HG02571 (cell line): Measurements from ENCODE around the gene NDUFAB1.
"Not testable (repeated sequence)": the region's sequence is repeated elsewhere in the genome, so short reads cannot be mapped to it uniquely, and the experiment has no call there.

Source experiments
- ATAC-seq: cut with Tn5 transposase; IDR thresholded peaks from one replicate; pipeline ENCODE4 v1.9.1; 2021; ENCODE audit warnings: mild to moderate bottlenecking, moderate library complexity; ENCODE audit not compliant: unreplicated experiment

The NDUFAB1 gene

DNA sequence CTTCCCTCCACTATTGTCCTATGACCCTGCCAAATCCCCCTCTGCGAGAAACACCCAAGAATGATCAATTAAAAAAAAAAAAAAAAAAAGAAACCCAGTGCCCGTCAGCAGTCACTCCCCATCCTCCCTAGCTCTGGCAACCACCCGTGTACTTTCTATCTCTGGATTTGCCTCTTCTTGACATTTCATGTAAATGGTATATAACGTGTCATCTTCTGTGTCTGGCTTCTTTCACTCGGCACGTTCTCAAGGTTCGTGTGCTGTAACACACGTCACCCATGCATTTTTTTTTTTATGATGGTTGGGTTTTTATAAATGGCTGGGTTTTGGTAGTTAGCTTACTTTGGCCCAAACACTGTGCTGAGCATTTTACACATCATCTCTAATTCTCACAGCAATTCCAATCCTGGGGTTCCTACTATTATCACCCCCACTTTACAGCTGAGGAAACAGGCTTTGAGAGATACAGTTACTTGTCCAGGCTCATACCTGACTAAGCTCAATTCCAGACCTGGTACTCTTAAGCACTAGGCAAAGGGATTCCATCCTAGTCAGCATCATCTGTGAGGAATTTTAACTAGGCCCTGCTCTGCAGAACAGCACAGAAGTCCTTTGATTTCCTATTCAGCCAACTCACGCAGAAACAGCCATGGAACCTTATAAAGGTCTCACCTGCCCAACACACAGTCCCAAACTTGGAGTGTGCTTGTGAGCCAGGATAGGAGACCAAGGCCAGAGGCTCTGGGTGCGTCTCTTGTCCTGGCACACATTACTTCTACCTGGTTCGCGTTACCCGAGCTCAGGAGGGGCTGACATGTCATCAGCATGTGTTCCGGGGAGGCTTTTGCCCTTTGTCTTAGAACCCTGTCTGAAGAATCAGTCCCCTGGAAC, 11.7 kb downstream of the NDUFAB1 start:
- no peak for ATAC-seq

DNA sequence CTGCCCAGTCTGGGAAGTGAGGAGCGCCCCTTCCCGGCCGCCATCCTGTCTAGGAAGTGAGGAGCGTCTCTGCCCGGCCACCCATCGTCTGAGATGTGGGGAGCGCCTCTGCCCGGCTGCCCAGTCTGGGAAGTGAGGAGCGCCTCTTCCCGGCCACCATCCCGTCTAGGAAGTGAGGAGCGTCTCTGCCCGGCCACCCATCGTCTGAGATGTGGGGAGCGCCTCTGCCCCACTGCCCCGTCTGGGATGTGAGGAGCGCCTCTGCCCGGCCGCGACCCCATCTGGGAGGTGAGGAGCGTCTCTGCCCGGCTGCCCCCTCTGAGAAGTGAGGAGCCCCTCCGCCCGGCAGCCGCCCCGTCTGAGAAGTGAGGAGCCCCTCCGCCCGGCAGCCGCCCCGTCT, 12.8 kb downstream of the NDUFAB1 start:
- not testable (repeated sequence) for ATAC-seq

DNA sequence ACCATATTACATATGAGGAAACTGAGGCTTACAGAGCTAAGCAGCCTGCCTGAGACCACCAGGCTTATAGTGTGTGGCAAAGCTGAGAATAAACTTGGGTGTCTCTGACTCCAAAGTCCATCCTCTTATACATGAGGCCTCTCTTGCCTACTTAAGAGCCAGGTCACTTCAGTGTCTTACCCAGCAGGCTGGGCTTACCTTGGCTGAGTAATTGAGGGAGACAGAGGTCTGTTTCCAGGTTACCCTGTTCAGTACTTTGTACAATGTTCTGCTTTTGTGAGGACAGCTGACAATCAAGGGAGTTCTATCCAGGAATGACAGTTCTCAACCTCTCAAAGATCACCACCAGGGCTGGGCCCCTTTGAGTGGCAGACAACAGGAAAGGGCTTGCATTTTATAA, 14.4 kb downstream of the NDUFAB1 start:
- ATAC-seq: no peak

DNA sequence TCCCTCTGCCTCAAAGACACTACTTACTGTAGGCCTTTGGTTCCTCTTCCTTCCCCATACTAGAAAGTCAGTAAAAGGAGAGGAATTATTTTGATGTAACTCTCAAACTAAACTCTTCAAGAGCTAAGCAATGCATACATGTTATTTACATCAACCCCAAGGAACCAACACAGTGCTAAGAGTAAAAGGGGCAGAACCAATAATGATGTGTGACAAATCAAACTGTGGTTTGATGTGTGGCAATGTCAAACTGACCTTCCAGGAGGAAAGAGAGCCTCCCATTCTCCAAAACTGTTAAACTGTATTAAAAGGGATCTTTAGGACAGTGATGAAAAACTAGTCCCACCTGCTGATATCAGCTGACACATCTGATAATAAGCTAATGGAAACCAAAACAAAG, 15.7 kb downstream of the NDUFAB1 start:
- ATAC-seq: no peak

DNA sequence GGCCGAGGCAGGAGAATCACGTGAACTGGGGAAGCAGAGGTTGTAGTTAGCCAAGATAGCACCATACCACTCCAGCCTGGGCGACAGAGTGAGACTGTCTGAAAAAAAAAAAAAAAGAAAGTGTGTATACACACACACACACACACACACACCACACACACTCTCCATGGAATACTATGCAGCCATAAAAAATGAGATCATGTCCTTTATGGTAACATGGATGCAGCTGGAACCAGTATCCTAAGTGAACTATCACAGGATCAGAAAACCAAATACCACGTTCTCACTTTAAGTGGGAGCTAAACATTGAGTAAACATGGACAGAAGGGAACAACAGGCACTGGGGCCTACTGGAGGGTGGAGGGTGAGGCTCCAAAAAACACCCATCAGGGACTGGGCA, 16.7 kb downstream of the NDUFAB1 start:
- no peak for ATAC-seq

DNA sequence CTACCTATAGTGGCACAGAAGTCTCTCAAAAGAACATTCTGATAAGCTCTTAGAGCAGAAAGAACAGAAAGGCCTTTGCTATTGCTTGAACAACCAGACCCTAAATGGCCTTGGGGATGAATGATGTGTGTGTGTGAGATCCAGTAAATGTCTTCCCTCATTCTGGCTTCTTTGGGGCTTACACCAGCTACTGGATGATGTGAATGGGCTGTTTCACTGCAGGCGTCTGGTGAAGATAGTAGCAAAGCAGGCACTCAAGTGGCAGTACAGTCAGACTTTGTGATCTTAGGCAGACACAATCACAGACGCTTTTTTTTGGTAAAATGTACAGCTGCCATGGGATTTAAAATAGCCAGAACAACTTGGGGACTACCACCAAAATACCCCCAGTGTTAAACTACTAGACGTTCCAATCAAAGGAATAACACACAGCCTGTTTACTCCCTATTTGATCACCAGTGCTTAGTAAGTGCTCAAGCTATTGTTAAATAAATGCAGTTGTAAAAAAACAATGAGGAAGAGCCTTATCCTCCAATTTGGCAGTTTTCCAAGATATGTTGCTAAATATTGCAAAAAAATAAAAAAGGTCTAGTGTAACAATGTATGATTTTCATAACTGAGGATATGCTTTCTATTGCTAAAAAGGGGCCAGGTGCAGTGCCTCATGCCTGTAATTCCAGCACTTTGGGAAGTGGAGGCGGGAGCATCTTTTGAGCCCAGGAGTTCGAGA, 17.9 kb downstream of the NDUFAB1 start:
- ATAC-seq: no peak

DNA sequence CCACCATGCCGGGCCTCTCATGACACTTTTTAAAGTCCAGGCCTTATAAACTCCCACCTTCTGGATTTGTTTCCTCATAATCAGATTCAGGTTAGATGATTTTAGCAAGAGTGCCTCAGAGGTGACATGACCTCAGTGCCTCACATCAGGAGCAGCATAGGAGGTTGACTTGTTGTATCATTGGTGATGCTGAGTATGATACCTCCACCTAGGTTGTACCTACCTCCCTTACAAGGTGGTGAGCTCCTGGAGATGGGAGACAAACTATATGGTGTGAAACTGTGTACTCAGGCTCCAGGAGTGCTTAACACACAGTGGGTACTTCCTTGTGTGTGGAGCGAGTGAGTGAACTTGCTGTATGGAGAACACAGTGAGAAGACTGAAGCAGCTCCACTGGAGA, 18.6 kb downstream of the NDUFAB1 start:
- ATAC-seq: no peak

DNA sequence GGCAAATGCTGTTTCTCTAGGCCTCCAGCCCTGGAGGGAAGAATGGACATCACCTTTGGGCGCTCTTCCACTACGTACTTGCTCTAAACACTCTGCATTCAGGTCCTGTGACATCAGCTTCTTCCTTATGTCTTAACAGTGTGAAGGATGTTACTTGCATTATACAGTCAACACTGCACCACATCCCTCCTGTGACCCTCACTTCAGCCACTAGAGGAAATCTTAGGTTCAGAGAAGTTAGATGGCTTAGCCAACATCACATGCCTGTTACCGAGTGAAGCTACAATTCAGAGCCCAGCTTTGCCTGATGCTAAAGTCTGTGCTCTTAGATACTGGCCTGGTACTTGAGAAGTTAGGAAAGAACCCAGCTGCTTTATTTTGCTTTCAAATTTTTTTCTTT, 20.3 kb downstream of the NDUFAB1 start:
- no peak for ATAC-seq

DNA sequence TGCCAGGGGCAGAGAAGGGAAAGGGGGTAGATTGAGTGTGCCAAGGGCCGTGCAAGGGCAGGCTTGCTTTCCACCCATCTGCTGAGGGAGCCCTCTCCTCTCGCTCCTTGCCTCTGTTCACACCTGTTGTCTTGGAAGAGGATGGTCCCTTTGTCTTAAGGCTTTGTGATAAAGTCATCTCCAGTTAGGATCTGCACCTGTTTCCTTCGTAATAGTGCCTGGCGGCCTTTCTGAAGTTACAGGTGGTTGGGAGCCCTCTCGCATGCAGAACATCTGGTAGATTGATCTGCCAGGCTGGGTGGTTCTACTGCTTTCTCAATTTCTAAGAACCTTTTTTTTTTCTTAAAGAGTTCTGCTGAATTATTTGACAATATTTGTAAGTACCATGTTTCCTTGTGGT, 22.3 kb downstream of the NDUFAB1 start:
- no peak for ATAC-seq

DNA sequence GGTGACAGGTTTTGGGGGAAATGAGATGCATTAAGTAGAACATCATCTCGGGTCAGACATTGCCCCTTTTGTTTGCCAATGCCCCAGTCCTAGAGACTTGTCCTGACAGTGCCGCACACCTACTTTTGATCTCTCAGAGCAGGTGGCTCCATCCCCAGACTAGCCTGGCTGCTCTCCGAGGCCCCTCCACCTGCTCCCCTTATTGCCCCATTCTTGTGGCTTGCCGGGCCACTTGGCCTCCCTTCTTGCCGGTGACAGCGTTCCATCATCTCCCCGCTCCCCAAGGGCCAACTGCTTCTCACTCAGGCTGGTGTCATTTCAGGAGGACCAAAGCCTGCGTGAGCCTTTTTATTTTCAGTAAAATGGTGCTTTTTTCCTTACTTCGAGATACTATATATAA, 23.7 kb downstream of the NDUFAB1 start:
- ATAC-seq: no peak

DNA sequence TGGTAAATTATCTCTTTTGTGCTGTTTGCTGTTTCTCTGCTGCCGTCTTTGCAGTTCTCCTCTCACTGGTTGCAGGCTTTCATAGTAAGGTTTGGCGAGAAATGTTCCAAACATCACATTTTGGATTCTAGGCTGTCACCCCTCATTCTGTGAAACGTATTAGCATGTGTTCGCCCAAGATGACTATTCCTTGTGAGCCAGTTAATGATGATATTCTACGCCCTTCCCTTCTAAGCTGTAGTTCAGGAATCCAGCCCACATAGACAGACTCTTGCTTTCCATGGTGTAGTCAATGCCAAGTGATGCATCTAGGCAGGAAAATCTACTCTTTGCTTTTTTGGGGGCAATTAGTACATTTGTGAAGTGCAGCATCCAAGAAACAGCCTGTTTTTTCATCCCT, 24.2 kb downstream of the NDUFAB1 start:
- no peak for ATAC-seq

DNA sequence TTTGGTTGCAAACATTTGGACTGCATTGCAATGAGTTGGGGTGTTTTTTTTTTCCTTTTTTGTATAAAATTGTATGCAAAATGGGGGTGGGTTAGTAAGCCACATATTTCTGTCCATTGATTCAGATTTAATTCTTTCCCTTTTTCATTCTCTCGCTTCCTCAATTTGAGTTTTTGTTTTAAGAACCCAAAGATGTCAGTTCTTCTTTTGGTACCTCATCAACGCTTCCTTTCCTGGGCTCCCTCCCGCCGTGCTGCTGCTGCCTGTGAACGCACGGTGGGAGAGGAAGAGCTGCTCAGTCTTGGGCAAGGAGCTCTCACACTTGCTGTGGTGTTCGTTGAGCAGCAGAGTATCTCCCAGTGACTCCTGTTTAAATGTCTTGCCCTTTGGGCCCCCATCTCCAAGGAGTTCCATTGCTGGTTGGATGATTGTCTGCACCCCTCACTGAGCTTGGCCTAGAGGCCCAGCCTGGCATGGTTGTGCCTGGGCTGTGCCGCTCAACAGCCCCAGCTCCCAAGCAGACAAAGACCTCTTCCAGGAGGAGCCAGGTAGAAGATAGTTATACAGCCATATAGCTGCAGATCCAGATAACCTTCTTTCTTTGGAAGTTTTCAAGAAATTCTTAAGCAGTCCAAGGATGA, 25.0 kb downstream of the NDUFAB1 start:
- ATAC-seq: no peak

DNA sequence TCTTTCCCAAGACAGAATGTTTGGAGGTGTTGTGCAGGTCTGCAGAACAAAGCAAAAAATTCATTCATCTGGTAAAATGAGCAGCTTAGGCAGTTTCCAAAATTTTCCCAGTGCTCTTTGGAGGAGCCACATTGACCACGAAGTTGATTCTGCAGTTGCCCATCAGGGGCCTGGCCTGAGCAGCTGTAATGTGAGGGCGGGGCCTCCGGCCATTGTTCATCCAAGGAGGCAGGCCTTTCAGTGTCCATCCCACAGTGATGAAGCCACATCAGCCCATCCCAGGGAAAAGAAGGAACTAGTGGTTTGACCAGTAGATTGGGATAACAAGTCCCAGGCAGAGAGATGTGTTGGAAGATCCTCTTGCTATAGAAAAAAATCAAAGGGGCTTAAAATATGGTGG, 28.5 kb downstream of the NDUFAB1 start:
- no peak for ATAC-seq

DNA sequence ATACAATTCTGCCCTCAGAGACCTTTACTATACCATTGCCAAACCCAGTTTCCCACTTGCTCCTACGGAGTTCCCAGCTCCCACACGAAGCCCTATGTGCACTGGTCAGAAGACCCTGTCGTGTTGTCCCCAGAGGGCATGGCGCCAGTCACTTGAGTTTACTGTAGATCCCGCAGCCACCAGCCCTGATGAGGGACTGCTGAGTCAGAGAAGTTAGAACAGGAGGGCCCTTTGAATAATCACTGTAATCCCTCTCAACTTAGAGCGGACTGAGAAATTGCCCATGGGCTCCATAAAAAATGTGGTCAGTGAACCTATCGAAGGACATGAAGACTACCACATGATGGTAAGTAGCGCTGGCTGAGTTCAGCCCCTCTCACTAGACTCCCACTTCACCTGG, 29.4 kb downstream of the NDUFAB1 start:
- ATAC-seq: no peak

DNA sequence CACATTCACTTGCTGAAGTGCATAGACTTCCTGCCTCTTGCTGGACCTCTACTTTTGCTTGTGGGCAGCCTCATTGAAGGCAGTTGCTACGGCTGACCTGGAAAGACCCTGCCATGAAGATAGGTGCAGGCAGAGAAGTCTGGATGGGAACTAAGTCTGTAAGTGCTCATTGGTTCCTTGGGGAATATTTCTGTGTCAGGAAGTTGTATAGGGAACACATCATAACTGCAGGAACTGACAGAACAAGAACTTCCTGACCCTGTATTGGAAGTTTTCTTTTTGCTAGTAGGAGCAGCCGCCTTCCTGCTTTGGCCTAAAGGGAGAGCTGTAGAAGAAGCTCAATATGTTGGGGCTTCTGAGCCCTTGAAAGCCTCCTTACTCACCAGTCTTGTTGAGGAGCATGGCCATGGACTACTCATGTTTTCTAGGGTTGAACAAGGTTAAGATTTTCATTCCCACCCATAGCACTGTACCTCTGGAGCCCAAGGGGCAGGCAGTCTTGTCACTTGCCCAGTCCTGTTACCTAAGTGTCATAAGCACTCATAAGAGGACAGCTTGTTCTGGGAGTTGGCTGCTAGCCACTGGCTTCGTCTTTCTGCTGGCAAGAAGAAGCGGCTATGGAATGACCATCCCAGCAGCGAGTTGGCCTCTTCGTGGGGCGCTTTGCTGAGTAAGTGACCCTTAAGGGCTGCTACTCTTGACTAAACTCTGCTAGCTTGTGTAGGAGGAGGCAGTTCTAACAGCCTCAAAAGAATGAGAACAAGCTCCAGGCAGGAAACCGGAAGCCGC, 31.3 kb downstream of the NDUFAB1 start:
- no peak for ATAC-seq

DNA sequence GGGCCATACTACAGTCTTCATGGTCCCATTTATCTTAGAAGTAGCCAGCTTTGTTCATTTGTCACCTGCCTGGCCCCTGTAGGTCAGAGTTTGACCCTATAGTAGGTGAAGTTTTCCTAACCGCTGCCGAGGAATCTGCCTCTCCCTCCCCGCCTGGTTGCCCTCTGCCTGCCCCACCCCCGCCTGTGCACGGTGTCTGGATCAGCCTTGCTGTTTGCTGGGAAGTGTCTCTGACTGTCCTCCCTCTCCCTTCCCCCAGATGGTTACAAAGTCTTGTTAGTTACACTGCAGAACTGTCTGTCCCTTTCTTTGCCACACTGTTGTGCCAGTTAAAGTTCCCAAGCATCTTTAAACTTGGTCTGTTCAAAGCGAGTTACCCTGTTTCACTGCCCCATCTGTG, 32.9 kb downstream of the NDUFAB1 start:
- no peak for ATAC-seq

DNA sequence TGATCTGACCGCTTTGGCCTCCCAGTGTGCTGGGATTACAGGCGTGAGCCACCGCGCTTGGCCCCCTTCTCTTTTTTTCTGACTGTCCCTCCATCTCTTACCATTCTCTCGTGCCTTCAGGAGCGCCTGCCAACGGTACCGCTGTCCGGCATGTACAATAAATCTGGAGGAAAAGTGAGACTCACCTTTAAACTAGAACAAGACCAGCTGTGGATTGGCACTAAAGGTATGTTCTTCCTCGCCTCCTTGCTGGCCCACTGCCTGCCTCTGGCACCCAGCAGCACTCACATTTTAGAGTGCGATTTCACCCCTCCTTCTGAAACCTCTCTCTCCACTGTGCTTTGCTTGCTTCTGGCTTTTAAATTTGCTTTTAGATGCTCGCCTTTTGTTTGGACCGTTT, 33.6 kb downstream of the NDUFAB1 start:
- ATAC-seq: no peak

DNA sequence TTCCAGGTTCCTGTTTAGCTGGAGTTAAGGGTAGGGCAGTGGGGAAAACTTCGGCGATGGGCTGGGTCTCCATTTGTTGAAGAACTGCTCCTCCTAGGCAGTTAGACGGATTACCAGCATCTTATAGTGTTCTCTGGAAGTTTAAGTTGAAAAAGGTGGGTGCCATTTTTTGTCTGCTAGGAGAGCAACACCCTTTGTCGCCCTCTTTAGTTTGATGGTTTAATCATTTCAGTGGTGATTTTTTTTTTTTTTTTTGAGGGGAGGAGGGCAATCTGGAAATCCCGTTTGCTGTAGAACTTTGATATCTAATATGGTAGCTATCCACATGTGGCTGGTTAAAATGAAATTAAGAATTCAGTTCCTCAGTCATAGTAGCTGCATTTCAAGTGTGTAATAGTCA, 34.5 kb downstream of the NDUFAB1 start:
- no peak for ATAC-seq

DNA sequence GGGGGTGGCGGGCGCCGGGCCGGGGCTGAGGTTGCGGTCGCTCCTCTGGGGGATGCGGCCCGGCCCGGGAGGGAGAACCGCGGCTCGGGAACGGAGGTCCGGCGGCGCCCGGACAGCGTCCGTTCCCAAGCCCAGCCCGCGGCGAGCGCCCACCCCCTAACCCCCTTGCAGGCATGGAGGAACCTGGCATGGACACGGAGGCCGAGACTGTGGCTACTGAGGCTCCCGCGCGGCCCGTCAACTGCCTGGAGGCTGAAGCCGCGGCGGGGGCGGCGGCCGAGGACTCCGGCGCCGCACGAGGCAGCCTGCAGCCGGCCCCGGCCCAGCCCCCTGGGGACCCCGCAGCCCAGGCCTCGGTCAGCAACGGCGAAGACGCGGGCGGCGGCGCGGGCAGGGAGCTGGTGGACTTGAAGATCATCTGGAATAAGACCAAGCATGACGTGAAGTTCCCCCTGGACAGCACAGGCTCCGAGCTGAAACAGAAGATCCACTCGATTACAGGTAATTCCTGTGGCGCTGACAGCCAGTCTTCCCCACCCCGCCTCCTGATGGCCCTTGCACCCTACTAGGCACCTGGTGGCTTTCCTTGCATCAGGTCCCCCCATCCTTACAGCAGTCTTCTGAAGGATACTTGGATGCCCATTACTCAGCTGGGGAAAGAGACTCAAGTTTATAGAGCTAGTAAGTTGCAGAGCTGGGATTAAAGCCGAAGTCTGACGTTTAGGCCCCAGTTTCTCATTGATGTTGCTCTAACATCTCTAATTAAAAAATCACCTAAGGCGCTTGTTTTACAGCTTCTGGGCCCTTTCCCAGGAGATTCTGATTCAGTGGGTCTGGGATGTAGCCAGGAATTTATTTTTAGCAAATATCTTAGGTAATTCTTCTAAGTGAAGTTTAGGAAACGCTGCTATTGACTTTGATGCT, 38.1 kb downstream of the NDUFAB1 start:
- ATAC-seq: peak; percentile 1
